HG03039 (cell line): ENCODE data around the gene LRIG1.

Experiments used
- ATAC-seq: cut with Tn5 transposase; IDR thresholded peaks from one replicate; pipeline ENCODE4 v1.9.1; 2021; ENCODE audit warnings: mild to moderate bottlenecking, moderate library complexity; ENCODE audit not compliant: unreplicated experiment

The LRIG1 gene

DNA sequence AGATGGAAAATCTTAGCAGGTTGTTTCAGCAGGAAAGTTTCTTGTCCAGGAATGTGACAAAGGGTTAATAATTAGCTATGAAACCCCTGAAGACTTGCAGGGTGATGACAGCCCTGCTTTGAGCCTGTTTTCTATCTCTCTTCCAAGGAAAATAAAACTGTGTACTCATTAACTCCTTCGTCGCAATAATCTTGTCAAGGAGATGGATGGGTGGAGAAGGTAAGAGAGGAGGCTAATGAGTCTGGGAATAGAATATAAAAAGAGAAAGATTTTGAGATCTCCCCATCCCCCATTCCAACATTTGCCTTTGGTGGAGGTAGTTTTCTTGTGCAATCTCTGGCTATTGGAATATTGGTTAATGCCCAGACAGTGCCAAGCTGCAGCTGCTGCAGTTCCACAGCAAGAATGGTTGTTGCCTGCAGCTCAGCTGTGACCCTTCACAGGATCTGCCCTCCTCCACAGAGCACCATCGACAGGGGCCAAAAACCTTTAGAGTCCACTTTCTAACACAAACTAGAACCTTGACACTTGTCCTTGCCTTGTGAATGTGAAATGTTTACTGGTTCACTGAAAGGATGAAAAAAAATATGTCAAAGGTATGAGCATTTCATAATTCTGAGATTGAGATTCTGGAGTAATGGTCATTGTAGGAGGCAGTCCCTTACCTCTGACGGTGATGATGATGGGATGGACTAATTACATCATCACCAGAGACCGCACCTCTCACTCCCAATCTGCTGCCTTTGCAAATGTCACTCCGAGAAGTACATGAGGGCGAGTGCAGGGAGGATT is 4.2 kb upstream of the LRIG1 start:
- no peak for ATAC-seq

DNA sequence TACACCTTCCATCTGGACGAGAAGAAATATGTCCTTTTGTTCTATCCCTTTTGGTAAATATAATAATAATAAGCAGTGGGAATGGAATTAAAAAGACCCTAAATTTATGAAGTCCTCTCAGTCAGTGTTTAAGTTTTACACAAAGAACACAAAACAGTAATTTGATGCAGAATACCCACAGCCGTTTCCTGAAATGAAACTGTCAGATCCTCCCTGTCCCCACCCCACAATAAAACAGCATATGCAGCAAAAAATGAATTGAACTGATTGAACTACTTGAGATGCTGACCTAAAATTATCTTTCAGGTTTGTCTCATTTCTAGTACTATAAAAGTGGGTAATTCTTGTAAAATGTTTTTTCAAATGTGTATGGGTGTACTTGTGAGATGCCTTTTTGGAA is 2.2 kb upstream of the LRIG1 start:
- no peak for ATAC-seq

- no peak for ATAC-seq
These were observed 1.5 kb upstream of the LRIG1 start for GRCh38 chr3:66502245-66502874.

- no peak for ATAC-seq
These were observed 842 bp upstream of the LRIG1 start for GRCh38 chr3:66501483-66502244.

DNA sequence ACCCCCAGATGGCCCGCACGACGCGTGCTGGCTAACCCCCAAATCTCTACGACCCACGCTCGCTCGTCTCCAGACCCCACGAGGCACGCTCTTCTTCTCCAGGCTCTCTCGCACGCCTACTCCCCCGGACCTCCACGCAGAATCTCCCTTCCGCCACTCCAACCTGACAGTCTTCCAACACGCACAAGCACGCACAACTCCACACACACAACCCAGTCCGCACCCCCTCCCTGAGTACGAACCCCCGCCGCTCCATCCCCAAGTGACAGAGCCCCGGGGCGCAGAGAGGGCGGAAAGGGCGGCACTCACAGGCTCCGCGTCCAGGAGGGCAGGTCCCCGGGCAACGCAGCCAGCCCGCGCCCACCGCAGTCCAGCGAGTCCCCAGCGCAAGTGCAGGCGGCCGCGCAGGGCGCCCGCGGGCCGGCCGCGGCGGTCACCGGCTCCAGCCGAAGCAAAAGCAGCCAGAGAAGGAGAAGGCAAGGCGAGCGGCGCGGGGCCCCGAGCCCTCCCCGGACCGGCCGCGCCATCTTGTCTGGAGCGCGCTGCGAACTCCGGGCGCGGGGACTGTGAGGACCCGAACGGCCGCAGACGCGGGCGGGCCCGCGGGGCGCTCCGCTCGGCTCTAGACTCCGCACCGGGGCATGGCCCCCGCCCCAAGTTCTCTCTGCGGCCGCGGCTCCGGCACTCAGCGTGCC is 794 bp downstream of the LRIG1 start:
- ATAC-seq: peak; percentile 19

- no peak for ATAC-seq
These were observed 1.9 kb downstream of the LRIG1 start for GRCh38 chr3:66498687-66499621.

DNA sequence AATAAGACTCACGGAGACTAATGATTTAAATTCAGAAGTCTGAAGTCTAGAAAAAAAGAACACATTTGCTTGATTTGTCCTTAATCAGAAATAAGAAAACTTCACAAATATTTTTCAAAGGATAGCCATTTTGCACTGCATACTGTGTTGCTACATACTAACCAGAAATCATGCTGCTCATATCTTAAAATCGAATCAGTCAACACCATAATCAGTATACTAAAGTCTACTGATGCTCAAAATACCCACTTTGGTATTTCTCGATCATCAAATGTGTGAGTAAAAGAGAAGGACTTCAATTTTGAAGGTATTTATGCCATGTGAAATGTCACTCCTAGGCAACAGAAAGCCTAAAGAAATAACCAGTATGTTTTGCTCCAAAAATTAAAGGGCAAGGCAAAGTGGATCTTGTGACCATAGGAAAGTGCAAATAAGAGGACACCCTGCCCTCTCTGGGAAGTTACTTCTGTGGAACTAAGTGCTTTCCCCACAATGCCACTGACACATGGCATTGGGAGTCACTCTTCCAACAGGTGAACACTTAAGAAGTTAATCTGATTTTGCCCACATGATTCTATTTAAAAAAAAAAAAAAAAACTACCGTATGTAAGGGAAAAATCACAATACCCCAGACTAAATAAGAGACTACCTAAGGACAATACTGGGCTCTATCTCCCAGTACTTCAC is 2.7 kb downstream of the LRIG1 start:
- ATAC-seq: no peak

DNA sequence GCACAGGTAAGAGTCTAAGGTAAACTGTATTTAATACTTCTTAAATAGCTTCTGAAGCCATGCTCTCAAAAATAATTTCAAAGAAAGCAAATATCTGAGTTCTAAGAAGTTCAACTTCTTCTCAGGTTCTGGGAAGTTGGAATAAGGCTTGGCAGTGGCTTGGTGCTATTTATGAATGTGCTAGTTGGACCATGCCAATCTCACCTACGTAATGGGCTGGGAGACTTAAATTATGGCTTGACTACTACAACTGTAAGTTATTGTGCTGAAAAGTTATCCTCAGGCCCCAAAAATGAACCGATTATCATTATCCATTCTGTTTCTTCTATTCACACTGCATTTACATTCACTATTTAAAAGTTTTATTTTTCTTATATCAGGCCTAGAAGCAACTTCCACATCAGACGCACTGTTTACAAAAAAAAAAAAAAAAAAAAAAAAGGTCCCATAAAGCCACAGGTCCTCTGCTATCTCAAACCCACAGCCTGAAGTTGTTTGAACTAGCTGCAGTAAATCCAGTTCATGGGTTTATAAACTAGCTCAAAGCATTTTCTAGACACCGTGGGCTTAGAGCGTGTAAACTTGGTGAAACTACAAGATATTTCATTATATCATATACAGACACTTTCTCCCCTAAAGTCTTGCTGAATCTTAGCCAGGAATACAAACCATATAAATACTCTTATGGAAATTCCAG is 3.4 kb downstream of the LRIG1 start:
- no peak for ATAC-seq

DNA sequence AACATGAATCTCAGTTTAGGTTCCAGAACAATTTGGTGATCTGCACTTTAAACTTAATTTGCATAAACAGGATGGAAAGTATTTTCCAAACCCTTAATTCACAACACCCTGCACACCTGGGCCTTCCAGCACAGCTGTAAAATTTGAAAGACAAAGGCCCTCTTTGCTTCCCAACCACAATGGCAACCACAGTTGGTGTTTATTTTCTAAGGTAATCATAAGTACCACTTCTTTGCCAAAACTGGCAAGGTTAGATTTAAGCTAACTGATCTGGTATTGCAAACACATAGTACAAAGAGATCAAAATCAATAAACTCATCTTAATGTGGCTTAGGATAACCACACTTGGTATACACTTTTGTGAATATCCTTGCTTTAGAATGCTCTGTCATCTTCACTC is 4.1 kb downstream of the LRIG1 start:
- no peak for ATAC-seq

DNA sequence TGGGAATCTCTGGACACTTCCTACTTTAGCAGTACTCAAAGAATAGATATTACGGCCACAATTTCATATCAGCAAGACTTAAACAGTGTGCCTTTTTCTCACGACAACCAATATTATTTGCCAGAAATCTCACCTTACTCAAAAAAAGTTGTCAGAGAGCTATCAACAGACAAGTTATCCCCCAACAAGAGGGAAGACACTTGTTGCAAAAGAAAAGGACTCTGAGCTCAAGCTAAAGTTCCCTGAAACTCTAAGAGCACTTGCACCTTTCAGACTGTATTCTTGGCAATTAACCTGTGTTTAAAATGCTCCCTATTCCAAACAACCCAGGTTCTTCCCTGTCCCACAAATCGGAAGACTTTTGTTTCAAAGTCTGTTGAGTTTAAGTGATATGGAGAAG is 4.5 kb downstream of the LRIG1 start:
- no peak for ATAC-seq

GRCh38 chr3:66495668-66496045 is 5.2 kb downstream of the LRIG1 start:
- no peak for ATAC-seq

DNA sequence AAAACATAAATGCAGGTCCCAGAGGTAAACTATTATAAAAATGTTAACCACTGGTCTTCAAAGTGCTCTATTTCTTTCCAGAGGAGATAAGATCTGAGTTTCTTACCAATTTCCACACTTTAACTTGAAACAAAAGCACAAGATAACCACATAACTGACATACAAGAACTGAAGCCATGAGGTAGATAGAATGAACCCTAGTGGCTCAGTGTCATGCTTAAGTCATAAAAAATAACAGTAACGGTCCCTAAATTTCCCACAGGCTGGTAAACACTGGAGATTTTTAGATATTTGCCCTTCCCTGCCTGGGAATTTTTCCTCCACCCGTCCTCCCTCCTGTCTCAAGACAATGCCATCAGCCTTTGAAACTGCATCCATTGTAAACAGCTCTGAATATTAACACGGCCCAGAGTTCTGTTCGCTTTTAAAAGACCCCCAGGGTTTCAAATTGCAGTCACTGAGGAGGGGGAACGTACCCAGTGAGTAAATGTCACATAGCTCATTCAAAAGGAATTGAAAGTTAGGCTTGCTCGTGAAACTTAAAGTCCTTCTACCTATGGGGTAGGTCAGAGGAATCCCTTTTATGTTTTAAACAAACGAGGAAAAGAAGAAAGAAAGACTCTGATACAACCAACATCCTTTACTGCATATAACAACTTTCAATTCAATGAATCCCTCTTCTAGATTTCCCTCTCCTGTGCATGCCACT is 5.7 kb downstream of the LRIG1 start:
- no peak for ATAC-seq

DNA sequence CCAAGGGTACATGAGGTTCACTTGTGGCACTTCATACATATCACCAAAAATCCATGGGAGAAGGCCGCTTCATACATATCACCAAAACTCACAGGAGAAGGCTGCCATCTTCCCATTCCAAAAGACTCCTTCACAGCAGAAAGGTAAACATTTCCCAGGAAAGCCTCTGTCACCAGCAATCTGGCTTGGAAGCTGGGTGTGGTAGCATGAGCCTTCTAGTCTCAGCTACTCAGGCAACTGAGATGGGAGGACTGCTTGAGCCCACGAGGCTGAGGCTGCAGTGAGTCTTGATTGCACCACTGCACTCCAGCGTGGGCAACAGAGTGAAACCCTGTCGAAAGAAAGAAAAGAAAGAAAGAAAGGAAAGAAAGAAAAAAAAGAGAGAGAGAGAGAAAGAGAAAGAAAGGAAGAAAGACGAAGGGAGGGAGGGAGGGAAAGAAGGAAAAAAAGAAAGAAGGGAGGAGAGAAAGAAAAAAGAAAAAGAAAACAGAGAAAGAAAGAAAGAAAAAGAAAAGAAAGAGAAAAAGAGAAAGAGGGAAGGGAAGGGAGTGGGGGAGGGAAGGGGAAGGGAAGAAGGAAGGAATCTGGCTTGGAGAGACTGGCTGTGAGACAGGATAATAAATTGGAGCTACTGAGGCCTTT is 7.2 kb downstream of the LRIG1 start:
- no peak for ATAC-seq

GRCh38 chr3:66492672-66493071 is 8.2 kb downstream of the LRIG1 start:
- no peak for ATAC-seq

DNA sequence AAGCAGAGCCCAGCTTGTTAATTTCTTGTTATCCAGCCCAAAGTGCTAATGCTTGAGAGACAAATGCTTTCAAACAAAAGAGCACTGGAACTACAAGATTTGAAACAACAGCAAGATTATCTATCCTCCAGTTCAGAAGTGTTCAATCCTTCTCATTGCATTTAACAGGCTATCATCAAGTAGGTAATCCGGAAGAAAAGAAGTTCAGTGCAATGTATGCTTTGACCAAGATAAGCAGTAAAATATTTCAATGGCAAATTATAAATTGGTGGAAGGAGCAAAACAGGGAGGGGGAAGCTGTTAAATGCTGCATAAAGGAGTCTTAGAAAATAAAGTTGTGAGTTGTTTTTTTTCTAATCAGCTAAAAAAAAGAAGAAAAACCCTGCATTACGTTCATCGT is 8.8 kb downstream of the LRIG1 start:
- ATAC-seq: no peak

DNA sequence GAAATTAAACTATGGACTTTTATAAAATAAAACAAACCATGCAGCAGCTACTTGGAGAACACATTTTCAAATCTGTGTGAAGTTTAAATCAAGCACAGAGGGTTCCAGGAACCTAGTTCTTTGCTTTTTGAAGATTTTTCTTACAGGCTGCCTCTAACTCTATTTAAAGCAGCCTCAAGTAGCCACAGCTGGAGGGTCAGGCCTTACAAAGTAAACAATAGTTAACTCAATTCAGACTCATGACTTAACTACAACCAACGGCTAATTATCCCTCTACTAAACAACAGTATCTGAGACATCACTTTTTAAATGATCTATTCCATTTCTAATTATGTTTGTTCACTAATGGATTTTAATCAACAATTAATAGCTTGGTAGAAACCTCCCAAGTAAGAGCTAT is 9.8 kb downstream of the LRIG1 start:
- no peak for ATAC-seq

GRCh38 chr3:66490214-66490613 is 10.6 kb downstream of the LRIG1 start:
- ATAC-seq: no peak

- no peak for ATAC-seq
These were observed 11.2 kb downstream of the LRIG1 start for GRCh38 chr3:66489581-66489980.
